GM23338 (cell line): ENCODE results near the gene CTNS. TPM values are rescaled to one million over a fixed set of nuclear protein-coding genes. Genes with fewer than 3 reads are reported as not detected.

ENCODE experiments used
- ATAC-seq: fragments of 200-7000 bp; cut with Tn5 transposase; 3 replicates; pipeline ENCODE4 v1.9.1; 2020
- DNase-seq: peaks from one replicate; pipeline ENCODE4 v3.0.0-alpha.2; 2015; ENCODE audit warnings: low spot score
- H2AFZ ChIP-seq: fragments of 200-600 bp; sonication (generic); 2 replicates; pipeline ENCODE4 v1.8.0; 2016; ENCODE audit warnings: antibody characterized with exemption, mild to moderate bottlenecking, moderate library complexity
- H3F3A ChIP-seq: fragments of 200-600 bp; sonication (generic); replicated peaks from 2 replicates; pipeline ENCODE4 v1.8.0; 2017; ENCODE audit warnings: antibody characterized with exemption, mixed run types, low read depth
- H3K27ac ChIP-seq: fragments of 200-600 bp; sonication (generic); 2 replicates; pipeline ENCODE4 v1.6.1; 2016; ENCODE audit warnings: low read depth
- H3K27me3 ChIP-seq: fragments of 200-600 bp; sonication (generic); 2 replicates; pipeline ENCODE4 v1.8.0; 2016; ENCODE audit warnings: mild to moderate bottlenecking, mixed run types, moderate library complexity; ENCODE audit not compliant: insufficient read depth
- H3K36me3 ChIP-seq: fragments of 200-600 bp; sonication (generic); 2 replicates; pipeline ENCODE4 v1.8.0; 2016; ENCODE audit warnings: mild to moderate bottlenecking; ENCODE audit not compliant: insufficient read depth
- H3K4me1 ChIP-seq: fragments of 200-600 bp; sonication (generic); 2 replicates; pipeline ENCODE4 v1.8.0; 2016; ENCODE audit warnings: mild to moderate bottlenecking, moderate library complexity; ENCODE audit not compliant: insufficient read depth
- H3K4me2 ChIP-seq: fragments of 200-600 bp; sonication (generic); 2 replicates; pipeline ENCODE4 v1.7.1; 2017; ENCODE audit warnings: mixed run types
- H3K4me3 ChIP-seq: fragments of 200-600 bp; sonication (generic); 2 replicates; pipeline ENCODE4 v1.6.1; 2016; ENCODE audit warnings: mixed run types
- H3K79me2 ChIP-seq: fragments of 200-600 bp; sonication (generic); replicated peaks from 2 replicates; pipeline ENCODE4 v1.8.0; 2017; ENCODE audit warnings: mild to moderate bottlenecking; ENCODE audit not compliant: insufficient read depth
- H3K9me2 ChIP-seq: fragments of 200-600 bp; sonication (generic); 2 replicates; pipeline ENCODE4 v1.8.0; 2017; ENCODE audit not compliant: insufficient read depth
- H4K20me1 ChIP-seq: fragments of 200-600 bp; sonication (generic); replicated peaks from 2 replicates; pipeline ENCODE4 v1.8.0; 2017; ENCODE audit warnings: mild to moderate bottlenecking; ENCODE audit not compliant: insufficient read depth
- H3K27ac Mint-ChIP-seq: 2 replicates; pipeline ENCODE4 v1.8.0; 2020; ENCODE audit warnings: inconsistent platforms, mild to moderate bottlenecking, moderate library complexity, mixed read lengths
- H3K27me3 Mint-ChIP-seq: 3 replicates; pipeline ENCODE4 v1.8.0; 2022; ENCODE audit warnings: low read depth, mild to moderate bottlenecking, moderate library complexity, mixed read lengths, inconsistent platforms; ENCODE audit not compliant: insufficient read depth, poor library complexity
- H3K36me3 Mint-ChIP-seq: 3 replicates; pipeline ENCODE4 v1.8.0; 2021; ENCODE audit warnings: low read depth, mild to moderate bottlenecking, inconsistent platforms, moderate library complexity, mixed read lengths
- H3K4me1 Mint-ChIP-seq: 3 replicates; pipeline ENCODE4 v1.8.0; 2020; ENCODE audit warnings: mild to moderate bottlenecking, inconsistent platforms, mixed read lengths
- H3K4me3 Mint-ChIP-seq: 3 replicates; pipeline ENCODE4 v1.8.0; 2021; ENCODE audit warnings: moderate library complexity, mild to moderate bottlenecking, inconsistent platforms, mixed read lengths
- H3K9me3 Mint-ChIP-seq: 3 replicates; pipeline ENCODE4 v1.8.0; 2020; ENCODE audit warnings: moderate library complexity, mild to moderate bottlenecking, inconsistent platforms, mixed read lengths
- CREB1 ChIP-seq: fragments of 250-450 bp; sonication (Bioruptor Pico); IDR thresholded peaks from 2 replicates; pipeline ENCODE4 v1.5.0; 2020; ENCODE audit warnings: low read depth, mild to moderate bottlenecking, moderate library complexity
- CTCF ChIP-seq, 2 experiments: fragments of 200-600 bp in 1 of 2; sonication (generic) in 1 of 2; conservative IDR thresholded peaks; 2 replicates each; pipeline versions ENCODE4 v1.5.1 to v1.6.1; 2016 to 2017; ENCODE audit warnings: antibody characterized with exemption in 2 of 2, low read depth in 2 of 2, mild to moderate bottlenecking in 2 of 2, moderate library complexity in 1 of 2
- EZH2 ChIP-seq: fragments of 200-600 bp; sonication (generic); IDR thresholded peaks from one replicate; pipeline ENCODE4 v1.8.0; 2017; ENCODE audit warnings: antibody characterized with exemption, mild to moderate bottlenecking, low read depth; ENCODE audit not compliant: unreplicated experiment
- EZH2phosphoT487 ChIP-seq: fragments of 200-600 bp; sonication (generic); IDR thresholded peaks from one replicate; pipeline ENCODE4 v1.8.1; 2018; ENCODE audit warnings: antibody characterized with exemption; ENCODE audit not compliant: unreplicated experiment
- ZNF114 ChIP-seq: fragments of 250-450 bp; sonication (Bioruptor Pico); IDR thresholded peaks from 2 replicates; pipeline ENCODE4 v1.5.0; 2020; ENCODE audit warnings: mild to moderate bottlenecking, moderate library complexity
- ZNF331 ChIP-seq: fragments of 250-450 bp; sonication (Bioruptor Pico); IDR thresholded peaks from 2 replicates; pipeline ENCODE4 v1.5.0; 2020; ENCODE audit warnings: low read depth, mild to moderate bottlenecking, moderate library complexity
- polyA plus RNA-seq: library from polyadenylated mRNA; unstranded; fragments of >200 nt; fragmentation: Nextera tagmentation; extraction: Ambion mirVana; gene quantifications from 2 replicates; pipeline ENCODE4 v1.2.1, GENCODE V29; 2016
- total RNA-seq: library from RNA; depleted of rRNA; stranded (reverse); fragments of >200 nt; shearing (Covaris generic); gene quantifications from 2 replicates; pipeline ENCODE4 v1.2.3, GENCODE V29; 2014
- TF ChIP-seq, protein P1 (sequence below): IDR thresholded peaks from 2 replicates; pipeline ENCODE4 v1.6.1; 2016; ENCODE audit warnings: antibody characterized with exemption
- TF ChIP-seq, protein P2 (sequence below): fragments of 250-450 bp; sonication (Bioruptor Pico); IDR thresholded peaks from 2 replicates; pipeline ENCODE4 v1.5.0; 2020; ENCODE audit warnings: mild to moderate bottlenecking, moderate library complexity

Gene CTNS
- total and polyA plus RNA-seq, 2 experiments from 2014 or later = 5.9 to 21.8 TPM

DNA sequence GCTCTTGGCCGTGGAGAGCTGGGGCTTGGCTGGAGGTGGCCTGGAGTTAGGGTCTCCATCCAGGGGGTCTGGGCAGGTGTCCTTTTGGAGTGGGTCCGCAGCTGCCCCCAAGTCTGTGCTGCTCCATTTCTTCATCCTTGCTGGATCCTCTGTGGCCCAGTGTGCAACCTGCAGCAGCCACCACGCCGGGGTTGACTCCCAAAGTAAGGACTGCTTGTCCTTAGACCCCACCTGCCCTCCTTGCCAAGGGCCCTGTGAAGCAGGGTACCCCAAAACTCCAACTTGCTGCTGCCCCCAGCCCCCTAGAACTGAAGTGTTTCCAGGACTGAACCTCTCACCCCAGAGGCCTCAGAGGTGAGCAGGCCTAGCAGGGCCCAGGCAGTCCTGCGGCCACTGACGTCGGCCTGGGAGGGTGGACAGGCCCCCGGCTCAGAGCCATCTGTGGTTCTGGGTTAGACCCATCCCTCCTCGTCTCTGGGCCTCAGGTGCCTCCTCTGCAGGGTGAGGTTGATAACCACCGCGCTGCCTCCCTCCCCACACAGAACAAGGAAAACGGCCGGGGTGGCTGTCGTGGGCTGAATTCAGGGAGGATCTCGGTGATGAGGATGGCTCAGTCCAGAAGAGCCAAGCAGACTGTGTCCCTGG lies 44.2 kb upstream of the CTNS start:
- H4K20me1 ChIP-seq = no peaks in the 10 kb centered on the region; the same call in 1 of the 2 replicates
- no peaks in the 10 kb centered on the region for H3K4me1 ChIP-seq
- H3K9me2 ChIP-seq = no peaks in the 10 kb centered on the region
- no peaks in the 10 kb centered on the region for H3K36me3 ChIP-seq
- Mint-ChIP-seq H3K9me3 (no peaks in the 10 kb centered on the region), H3K27me3 (peaks cover 5% of the 10 kb centered on the region), H3K27ac (no peak overlapping the region), H3K36me3 (peaks cover 15% of the 10 kb centered on the region), H3K4me1 (no peaks in the 10 kb centered on the region), H3K4me3 (no peak overlapping the region)
- H3K27ac ChIP-seq = no peak overlapping the region
- no peak for DNase-seq
- no peaks in the 10 kb centered on the region for H3K79me2 ChIP-seq
- no peak overlapping the region for H3K4me3 ChIP-seq
- no peak for ATAC-seq
- H3K27me3 ChIP-seq = no peaks in the 10 kb centered on the region
- no peaks in the 10 kb centered on the region for H3F3A ChIP-seq
- no peak for TF ChIP-seq ZNF114 (CRISPR knock-in tag)
- TF ChIP-seq, protein P1, sequence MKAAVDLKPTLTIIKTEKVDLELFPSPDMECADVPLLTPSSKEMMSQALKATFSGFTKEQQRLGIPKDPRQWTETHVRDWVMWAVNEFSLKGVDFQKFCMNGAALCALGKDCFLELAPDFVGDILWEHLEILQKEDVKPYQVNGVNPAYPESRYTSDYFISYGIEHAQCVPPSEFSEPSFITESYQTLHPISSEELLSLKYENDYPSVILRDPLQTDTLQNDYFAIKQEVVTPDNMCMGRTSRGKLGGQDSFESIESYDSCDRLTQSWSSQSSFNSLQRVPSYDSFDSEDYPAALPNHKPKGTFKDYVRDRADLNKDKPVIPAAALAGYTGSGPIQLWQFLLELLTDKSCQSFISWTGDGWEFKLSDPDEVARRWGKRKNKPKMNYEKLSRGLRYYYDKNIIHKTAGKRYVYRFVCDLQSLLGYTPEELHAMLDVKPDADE = no peak
- TF ChIP-seq EZH2phosphoT487 = no peak
- no peak for TF ChIP-seq CTCF (conservative IDR thresholded peaks at IDR 0.05; ENCODE audit: low read depth in 2 of 2)
- H3K4me2 ChIP-seq = no peak overlapping the region
- no peak overlapping the region for H2AFZ ChIP-seq

- no peak overlapping the region for H3K4me3 Mint-ChIP-seq
- no peak for TF ChIP-seq EZH2phosphoT487
- TF ChIP-seq, protein P1 = no peak
- no peak for TF ChIP-seq ZNF114 (CRISPR knock-in tag)
- no peak for TF ChIP-seq EZH2
- TF ChIP-seq, protein P2, sequence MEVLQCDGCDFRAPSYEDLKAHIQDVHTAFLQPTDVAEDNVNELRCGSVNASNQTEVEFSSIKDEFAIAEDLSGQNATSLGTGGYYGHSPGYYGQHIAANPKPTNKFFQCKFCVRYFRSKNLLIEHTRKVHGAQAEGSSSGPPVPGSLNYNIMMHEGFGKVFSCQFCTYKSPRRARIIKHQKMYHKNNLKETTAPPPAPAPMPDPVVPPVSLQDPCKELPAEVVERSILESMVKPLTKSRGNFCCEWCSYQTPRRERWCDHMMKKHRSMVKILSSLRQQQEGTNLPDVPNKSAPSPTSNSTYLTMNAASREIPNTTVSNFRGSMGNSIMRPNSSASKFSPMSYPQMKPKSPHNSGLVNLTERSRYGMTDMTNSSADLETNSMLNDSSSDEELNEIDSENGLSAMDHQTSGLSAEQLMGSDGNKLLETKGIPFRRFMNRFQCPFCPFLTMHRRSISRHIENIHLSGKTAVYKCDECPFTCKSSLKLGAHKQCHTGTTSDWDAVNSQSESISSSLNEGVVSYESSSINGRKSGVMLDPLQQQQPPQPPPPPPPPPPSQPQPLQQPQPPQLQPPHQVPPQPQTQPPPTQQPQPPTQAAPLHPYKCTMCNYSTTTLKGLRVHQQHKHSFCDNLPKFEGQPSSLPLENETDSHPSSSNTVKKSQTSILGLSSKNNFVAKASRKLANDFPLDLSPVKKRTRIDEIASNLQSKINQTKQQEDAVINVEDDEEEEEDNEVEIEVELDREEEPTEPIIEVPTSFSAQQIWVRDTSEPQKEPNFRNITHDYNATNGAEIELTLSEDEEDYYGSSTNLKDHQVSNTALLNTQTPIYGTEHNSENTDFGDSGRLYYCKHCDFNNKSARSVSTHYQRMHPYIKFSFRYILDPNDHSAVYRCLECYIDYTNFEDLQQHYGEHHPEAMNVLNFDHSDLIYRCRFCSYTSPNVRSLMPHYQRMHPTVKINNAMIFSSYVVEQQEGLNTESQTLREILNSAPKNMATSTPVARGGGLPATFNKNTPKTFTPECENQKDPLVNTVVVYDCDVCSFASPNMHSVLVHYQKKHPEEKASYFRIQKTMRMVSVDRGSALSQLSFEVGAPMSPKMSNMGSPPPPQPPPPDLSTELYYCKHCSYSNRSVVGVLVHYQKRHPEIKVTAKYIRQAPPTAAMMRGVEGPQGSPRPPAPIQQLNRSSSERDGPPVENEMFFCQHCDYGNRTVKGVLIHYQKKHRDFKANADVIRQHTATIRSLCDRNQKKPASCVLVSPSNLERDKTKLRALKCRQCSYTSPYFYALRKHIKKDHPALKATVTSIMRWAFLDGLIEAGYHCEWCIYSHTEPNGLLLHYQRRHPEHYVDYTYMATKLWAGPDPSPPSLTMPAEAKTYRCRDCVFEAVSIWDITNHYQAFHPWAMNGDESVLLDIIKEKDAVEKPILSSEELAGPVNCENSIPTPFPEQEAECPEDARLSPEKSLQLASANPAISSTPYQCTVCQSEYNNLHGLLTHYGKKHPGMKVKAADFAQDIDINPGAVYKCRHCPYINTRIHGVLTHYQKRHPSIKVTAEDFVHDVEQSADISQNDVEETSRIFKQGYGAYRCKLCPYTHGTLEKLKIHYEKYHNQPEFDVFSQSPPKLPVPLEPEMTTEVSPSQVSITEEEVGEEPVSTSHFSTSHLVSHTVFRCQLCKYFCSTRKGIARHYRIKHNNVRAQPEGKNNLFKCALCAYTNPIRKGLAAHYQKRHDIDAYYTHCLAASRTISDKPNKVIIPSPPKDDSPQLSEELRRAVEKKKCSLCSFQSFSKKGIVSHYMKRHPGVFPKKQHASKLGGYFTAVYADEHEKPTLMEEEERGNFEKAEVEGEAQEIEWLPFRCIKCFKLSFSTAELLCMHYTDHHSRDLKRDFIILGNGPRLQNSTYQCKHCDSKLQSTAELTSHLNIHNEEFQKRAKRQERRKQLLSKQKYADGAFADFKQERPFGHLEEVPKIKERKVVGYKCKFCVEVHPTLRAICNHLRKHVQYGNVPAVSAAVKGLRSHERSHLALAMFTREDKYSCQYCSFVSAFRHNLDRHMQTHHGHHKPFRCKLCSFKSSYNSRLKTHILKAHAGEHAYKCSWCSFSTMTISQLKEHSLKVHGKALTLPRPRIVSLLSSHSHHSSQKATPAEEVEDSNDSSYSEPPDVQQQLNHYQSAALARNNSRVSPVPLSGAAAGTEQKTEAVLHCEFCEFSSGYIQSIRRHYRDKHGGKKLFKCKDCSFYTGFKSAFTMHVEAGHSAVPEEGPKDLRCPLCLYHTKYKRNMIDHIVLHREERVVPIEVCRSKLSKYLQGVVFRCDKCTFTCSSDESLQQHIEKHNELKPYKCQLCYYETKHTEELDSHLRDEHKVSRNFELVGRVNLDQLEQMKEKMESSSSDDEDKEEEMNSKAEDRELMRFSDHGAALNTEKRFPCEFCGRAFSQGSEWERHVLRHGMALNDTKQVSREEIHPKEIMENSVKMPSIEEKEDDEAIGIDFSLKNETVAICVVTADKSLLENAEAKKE (CRISPR knock-in tag) = no peak
- no peak for TF ChIP-seq CREB1 (CRISPR knock-in tag)
- no peak for TF ChIP-seq ZNF331
- H3K36me3 Mint-ChIP-seq = peaks cover 13% of the 10 kb centered on the region
- no peaks in the 10 kb centered on the region for H3K4me1 Mint-ChIP-seq
- H3K4me2 ChIP-seq = no peak overlapping the region
- H3K9me2 ChIP-seq = no peaks in the 10 kb centered on the region
- no peaks in the 10 kb centered on the region for H3K27me3 ChIP-seq
- no peaks in the 10 kb centered on the region for H3F3A ChIP-seq
- no peaks in the 10 kb centered on the region; the same call in 1 of the 2 replicates for H4K20me1 ChIP-seq
- no peaks in the 10 kb centered on the region for H3K4me1 ChIP-seq
- H3K27me3 Mint-ChIP-seq = peaks cover 5% of the 10 kb centered on the region
- H3K36me3 ChIP-seq = no peaks in the 10 kb centered on the region
- no peak overlapping the region for H3K27ac Mint-ChIP-seq
- no peak overlapping the region for H3K27ac ChIP-seq
- DNase-seq = no peak
- H3K9me3 Mint-ChIP-seq = no peaks in the 10 kb centered on the region
- no peak overlapping the region for H3K4me3 ChIP-seq
- H3K79me2 ChIP-seq = no peaks in the 10 kb centered on the region
- no peak for ATAC-seq
- no peak overlapping the region for H2AFZ ChIP-seq
Observed at GRCh38 chr17:3593384-3593783, 43.2 kb upstream of the CTNS start.
